Gastrocnemius medialis (tissue), 4 donors: ENCODE data around the gene IRF7. TPM values are rescaled to one million over a fixed set of nuclear protein-coding genes. Genes with fewer than 3 reads are reported as not detected.

Experiments used
- ATAC-seq, 2 donors: fragments of 150-250 bp; one replicate each; pipeline ENCODE4 v1.9.1; 2016
- DNase-seq, 2 donors: peaks; one replicate each; pipeline ENCODE4 v3.0.0-alpha.2; 2019
- H3K27ac ChIP-seq, 4 donors: fragments of 200-600 bp; sonication (generic); 1 replicate in 1 of 4; 2 replicates in 3 of 4; pipeline ENCODE4 v1.5.1; 2016 to 2018; ENCODE audit warnings: mild to moderate bottlenecking in 2 of 4, moderate library complexity in 1 of 4
- H3K27me3 ChIP-seq, 3 donors: fragments of 200-600 bp; sonication (generic) in 2 of 3; 1 replicate in 1 of 3; 2 replicates in 2 of 3; pipeline versions ENCODE4 v1.5.1 to v1.6.0; 2016 to 2019; ENCODE audit warnings: mild to moderate bottlenecking in 1 of 3, moderate library complexity in 1 of 3
- H3K36me3 ChIP-seq, 2 donors: fragments of 200-600 bp; sonication (generic) in 1 of 2; one replicate each; pipeline ENCODE4 v1.5.1; 2017 to 2018
- H3K4me1 ChIP-seq, 2 donors: fragments of 200-600 bp; sonication (generic) in 1 of 2; one replicate each; pipeline ENCODE4 v1.5.1; 2016 to 2017; ENCODE audit warnings: mild to moderate bottlenecking in 2 of 2
- H3K4me3 ChIP-seq, 4 donors: fragments of 200-600 bp; sonication (generic) in 3 of 4; 1 replicate in 1 of 4; 2 replicates in 3 of 4; pipeline ENCODE4 v1.5.1; 2016 to 2019; ENCODE audit warnings: mild to moderate bottlenecking in 2 of 4
- H3K9me3 ChIP-seq, 3 donors: fragments of 200-600 bp; sonication (generic) in 2 of 3; 1 replicate in 1 of 3; 2 replicates in 2 of 3; pipeline ENCODE4 v1.5.1; 2016 to 2019
- POLR2A ChIP-seq, 2 donors: fragments of 450-650 bp; IDR thresholded peaks; one replicate each; pipeline ENCODE4 v1.6.1; 2017; ENCODE audit warnings: antibody characterized with exemption in 2 of 2, mild to moderate bottlenecking in 2 of 2, moderate library complexity in 2 of 2
- in situ Hi-C, 4 donors: fragments of 200-750 bp; cut with MboI; loops; one replicate each; pipeline versions ENCODE4 v1.15.0 to v1.8.0; 2017; ENCODE audit warnings: low sequenced_read_pairs in 4 of 4
- intact Hi-C: fragments of 100-400 bp; cut with DNase I; formaldehyde crosslinking; loops from one replicate; pipeline ENCODE4 v1.15.1; 2023; ENCODE audit warnings: low total_unique reads
- total RNA-seq, 4 donors: library from RNA; depleted of rRNA; stranded (reverse); fragments of >200 nt; gene quantifications; one replicate each; pipeline versions ENCODE4 v1.1.0 to v1.2.3, GENCODE V29; 2016
- TF ChIP-seq, protein P1 (sequence below), 5 experiments: fragments of 450-650 bp in 3 of 5; fragments of 200-600 bp in 2 of 5; sonication (generic) in 2 of 5; IDR thresholded peaks in 4 of 5; conservative IDR thresholded peaks in 1 of 5; 1 replicate in 4 of 5; 2 replicates in 1 of 5; pipeline ENCODE4 v1.5.1; 2016 to 2019; ENCODE audit warnings: antibody characterized with exemption in 5 of 5, mild to moderate bottlenecking in 3 of 5, moderate library complexity in 3 of 5

Gene IRF7
- total RNA-seq, 4 donors from 2014 or later, result 15.5 to 37.1 (median 26.3) TPM

DNA sequence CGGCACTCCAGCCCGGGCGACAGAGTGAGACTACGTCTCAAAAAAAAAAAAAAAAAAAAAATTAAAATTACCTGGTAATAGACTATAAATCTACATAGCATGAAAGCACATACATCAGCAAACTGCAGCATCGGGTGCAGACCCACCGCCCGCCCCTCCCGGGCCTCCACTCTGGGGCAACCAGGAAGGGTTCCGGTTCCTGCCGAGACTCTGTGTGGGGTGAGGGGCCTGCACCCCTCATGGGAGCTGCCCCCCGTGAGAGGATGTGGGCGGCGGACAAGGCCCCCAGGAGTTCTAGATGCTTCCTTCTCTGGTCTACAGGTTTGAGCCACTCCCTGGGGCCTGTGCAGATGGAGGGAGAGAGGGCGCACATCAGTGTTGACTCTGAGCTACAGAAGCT, 30.5 kb upstream of the IRF7 start:
- H3K27ac ChIP-seq, result no peak overlapping the region
- intact Hi-C loops (no loop called here), in situ Hi-C loops (no loop called here)
- no peaks in the 10 kb centered on the region for H3K9me3 ChIP-seq
- H3K4me1 ChIP-seq, result no peaks in the 10 kb centered on the region
- H3K27me3 ChIP-seq, result no peaks in the 10 kb centered on the region
- DNase-seq, result no peak
- no peak overlapping the region for H3K4me3 ChIP-seq
- ATAC-seq, result no peak
- TF ChIP-seq, protein P1, sequence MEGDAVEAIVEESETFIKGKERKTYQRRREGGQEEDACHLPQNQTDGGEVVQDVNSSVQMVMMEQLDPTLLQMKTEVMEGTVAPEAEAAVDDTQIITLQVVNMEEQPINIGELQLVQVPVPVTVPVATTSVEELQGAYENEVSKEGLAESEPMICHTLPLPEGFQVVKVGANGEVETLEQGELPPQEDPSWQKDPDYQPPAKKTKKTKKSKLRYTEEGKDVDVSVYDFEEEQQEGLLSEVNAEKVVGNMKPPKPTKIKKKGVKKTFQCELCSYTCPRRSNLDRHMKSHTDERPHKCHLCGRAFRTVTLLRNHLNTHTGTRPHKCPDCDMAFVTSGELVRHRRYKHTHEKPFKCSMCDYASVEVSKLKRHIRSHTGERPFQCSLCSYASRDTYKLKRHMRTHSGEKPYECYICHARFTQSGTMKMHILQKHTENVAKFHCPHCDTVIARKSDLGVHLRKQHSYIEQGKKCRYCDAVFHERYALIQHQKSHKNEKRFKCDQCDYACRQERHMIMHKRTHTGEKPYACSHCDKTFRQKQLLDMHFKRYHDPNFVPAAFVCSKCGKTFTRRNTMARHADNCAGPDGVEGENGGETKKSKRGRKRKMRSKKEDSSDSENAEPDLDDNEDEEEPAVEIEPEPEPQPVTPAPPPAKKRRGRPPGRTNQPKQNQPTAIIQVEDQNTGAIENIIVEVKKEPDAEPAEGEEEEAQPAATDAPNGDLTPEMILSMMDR (IDR thresholded peaks at IDR 0.05 in 4 of 5, conservative IDR thresholded peaks at IDR 0.05 in 1 of 5), result no peak
- no peak for TF ChIP-seq POLR2A (IDR thresholded peaks at IDR 0.05)
- H3K36me3 ChIP-seq, result no peaks in the 10 kb centered on the region

DNA sequence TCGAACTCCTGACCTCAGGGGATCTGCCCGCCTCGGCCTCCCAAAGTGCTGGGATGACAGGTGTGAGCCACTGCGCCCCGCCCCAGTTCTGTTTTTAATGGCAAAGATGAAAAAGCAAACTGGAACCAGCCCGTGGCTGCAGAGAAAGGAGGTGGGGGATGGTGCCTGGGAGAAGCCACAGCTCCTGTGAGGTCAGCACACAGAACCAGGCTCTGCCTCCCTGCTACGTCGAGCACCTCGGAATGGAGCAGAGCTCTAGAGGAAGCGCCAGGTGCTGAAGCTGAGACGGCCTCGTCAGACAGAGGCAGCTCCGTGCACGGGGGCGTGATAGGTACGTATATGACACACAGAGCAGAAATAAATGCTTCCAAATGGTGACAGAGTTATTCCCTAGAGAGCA, 29.8 kb upstream of the IRF7 start:
- intact Hi-C loops (no loop called here), in situ Hi-C loops (no loop called here)
- ATAC-seq, result no peak
- Histone ChIP-seq H3K36me3 (no peaks in the 10 kb centered on the region), H3K4me3 (no peak overlapping the region), H3K27ac (no peak overlapping the region), H3K27me3 (no peaks in the 10 kb centered on the region), H3K4me1 (no peaks in the 10 kb centered on the region), H3K9me3 (no peaks in the 10 kb centered on the region)
- DNase-seq, result no peak
- TF ChIP-seq, protein P1 (IDR thresholded peaks at IDR 0.05 in 4 of 5, conservative IDR thresholded peaks at IDR 0.05 in 1 of 5), result no peak

DNA sequence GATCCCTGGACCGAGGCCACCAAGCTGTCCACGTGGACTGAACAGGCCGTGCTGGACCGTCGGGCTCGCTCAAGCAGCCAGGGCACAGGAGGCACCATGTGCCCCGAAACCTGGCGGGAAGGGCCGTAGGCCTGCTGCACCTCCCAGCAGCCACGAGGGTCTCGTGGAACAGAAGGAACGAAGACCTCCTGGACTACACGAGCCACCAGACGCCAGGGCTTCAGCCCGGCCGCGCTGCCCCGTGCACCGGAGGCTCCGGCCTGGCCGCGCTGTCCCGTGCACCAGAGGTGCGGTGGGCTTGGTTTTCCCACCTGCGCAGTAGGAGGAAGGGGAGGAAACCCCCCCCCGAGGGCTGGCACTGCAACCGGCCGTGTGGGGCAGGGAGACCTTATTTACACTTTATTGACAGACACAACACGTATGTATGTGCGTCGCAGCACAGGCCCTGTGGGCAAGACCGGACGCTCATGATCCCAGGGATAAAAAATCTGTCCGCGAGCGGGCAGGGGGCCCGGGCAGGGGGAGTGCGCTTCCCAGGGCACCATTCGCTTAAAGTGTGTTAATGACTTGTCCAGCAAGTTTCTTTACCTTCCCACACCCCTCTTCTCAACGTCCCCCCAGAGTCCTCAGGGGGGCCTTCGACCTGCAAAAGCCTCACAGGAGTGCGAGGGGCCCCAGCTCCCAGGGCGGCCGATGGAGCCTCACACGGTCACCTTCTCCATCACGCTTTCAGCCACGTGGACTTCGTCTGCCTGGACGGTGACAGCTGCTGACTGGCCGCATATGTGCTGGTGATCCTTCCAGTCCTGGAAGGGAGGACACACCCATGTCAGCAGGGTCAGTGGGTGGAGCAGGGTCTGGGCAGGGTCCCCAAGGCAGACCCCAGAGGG, 28.3 kb upstream of the IRF7 start:
- ATAC-seq (no peak), DNase-seq (no peak)
- H3K36me3 ChIP-seq, result no peaks in the 10 kb centered on the region
- H3K27me3 ChIP-seq, result peaks cover under 1 to 1% (median 1%) of the 10 kb centered on the region in 3 donors
- TF ChIP-seq POLR2A (IDR thresholded peaks at IDR 0.05), result no peak
- TF ChIP-seq, protein P1 (IDR thresholded peaks at IDR 0.05 in 4 of 5, conservative IDR thresholded peaks at IDR 0.05 in 1 of 5), result no peak
- intact Hi-C loops (no loop called here), in situ Hi-C loops (no loop called here)
- no peak overlapping the region for H3K4me3 ChIP-seq
- no peaks in the 10 kb centered on the region for H3K4me1 ChIP-seq
- no peak overlapping the region for H3K27ac ChIP-seq
- no peaks in the 10 kb centered on the region for H3K9me3 ChIP-seq

DNA sequence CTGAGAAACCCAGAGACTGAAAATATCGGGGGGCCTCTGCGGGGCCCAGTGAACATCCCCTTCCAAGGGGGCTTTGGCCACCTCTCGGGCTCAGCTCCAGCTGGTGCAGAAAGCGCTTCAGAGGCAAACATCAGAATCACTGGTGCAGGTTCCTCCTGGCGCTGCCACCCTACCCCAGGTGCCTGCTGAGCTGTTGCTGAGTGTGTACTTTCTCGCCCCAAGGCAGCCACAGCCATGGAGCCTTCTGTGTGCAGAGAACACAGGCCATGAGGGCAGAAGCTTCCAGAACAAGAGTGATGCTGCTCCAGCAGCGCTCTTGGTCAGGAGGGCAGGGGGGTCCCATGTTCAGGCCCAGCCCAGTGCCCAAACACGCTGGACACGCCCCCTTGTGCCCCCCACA, 27.6 kb upstream of the IRF7 start:
- H3K27me3 ChIP-seq, result peaks cover 7 to 9% (median 8%) of the 10 kb centered on the region in 3 donors
- ATAC-seq (no peak), DNase-seq (no peak)
- intact Hi-C loops (no loop called here), in situ Hi-C loops (no loop called here)
- no peak overlapping the region for H3K4me3 ChIP-seq
- no peak overlapping the region for H3K27ac ChIP-seq
- no peak for TF ChIP-seq POLR2A (IDR thresholded peaks at IDR 0.05)
- TF ChIP-seq, protein P1 (IDR thresholded peaks at IDR 0.05 in 4 of 5, conservative IDR thresholded peaks at IDR 0.05 in 1 of 5), result no peak
- H3K9me3 ChIP-seq, result no peaks in the 10 kb centered on the region
- H3K4me1 ChIP-seq, result no peaks in the 10 kb centered on the region
- H3K36me3 ChIP-seq, result no peaks in the 10 kb centered on the region
